HG03108 (cell line): ENCODE measurements around the gene OPN1MW.
"Not testable (repeated sequence)": the region's sequence is repeated elsewhere in the genome, so short reads cannot be mapped to it uniquely, and the experiment has no call there.

Experiments used
- ATAC-seq: cut with Tn5 transposase; IDR thresholded peaks from one replicate; pipeline ENCODE4 v1.9.1; 2021; ENCODE audit warnings: moderate library complexity; ENCODE audit not compliant: unreplicated experiment

OPN1MW gene

GRCh38 chrX:154209670-154210418, 27.4 kb downstream of the OPN1MW start:
- ATAC-seq, result not testable (repeated sequence)

- not testable (repeated sequence) for ATAC-seq
Measured at GRCh38 chrX:154211057-154211456, 28.7 kb downstream of the OPN1MW start.

GRCh38 chrX:154211499-154211898, 29.1 kb downstream of the OPN1MW start:
- not testable (repeated sequence) for ATAC-seq

- not testable (repeated sequence) for ATAC-seq
Measured at GRCh38 chrX:154219456-154219855, 37.1 kb downstream of the OPN1MW start, which contains the start of gene OPN1MW2. OPN1MW2 (plus strand) TSS chrX:154219756; CDS start chrX:154219816, 60 bp downstream.

- ATAC-seq, result not testable (repeated sequence)
Measured at GRCh38 chrX:154225292-154225691, 42.9 kb downstream of the OPN1MW start.

- not testable (repeated sequence) for ATAC-seq
Measured at GRCh38 chrX:154226706-154227105, 44.3 kb downstream of the OPN1MW start.

- ATAC-seq, result not testable (repeated sequence)
Measured at GRCh38 chrX:154231443-154231842, 49.0 kb downstream of the OPN1MW start.

GRCh38 chrX:154233620-154234019, 51.2 kb downstream of the OPN1MW start:
- ATAC-seq, result not testable (repeated sequence)

GRCh38 chrX:154238939-154239559, 56.7 kb downstream of the OPN1MW start:
- ATAC-seq, result not testable (repeated sequence)

GRCh38 chrX:154239982-154240503, 57.6 kb downstream of the OPN1MW start:
- not testable (repeated sequence) for ATAC-seq
